Right renal pelvis (tissue), 4 donors: ENCODE data around the gene GPR143. TPM values are rescaled to one million over a fixed set of nuclear protein-coding genes. Genes with fewer than 3 reads are reported as not detected.
"Not testable (repeated sequence)": the region's sequence is repeated elsewhere in the genome, so short reads cannot be mapped to it uniquely, and the experiment has no call there.

ENCODE experiments used
- DNase-seq, 4 donors: peaks; one replicate each; pipeline ENCODE4 v3.0.0-alpha.2; 2013; ENCODE audit warnings: low read depth in 4 of 4, low spot score in 3 of 4, missing footprints in 1 of 4
- polyA plus RNA-seq, 4 donors: library from polyadenylated mRNA; unstranded; fragments of 120-200 nt; gene quantifications; one replicate each; pipeline ENCODE4 v1.2.1, GENCODE V29; 2013; ENCODE audit not compliant: insufficient read length in 4 of 4

The GPR143 gene
- polyA plus RNA-seq, result 10 to 100 TPM; 12.9 to 14.6 (median 13.4) TPM

- no peak for DNase-seq
These were observed at the start of gene GPR143 for GRCh38 chrX:9765737-9766097. Gene GPR143, minus strand, starts transcription at chrX:9765847. Its CDS starts 30 bp downstream, at chrX:9765817.

- DNase-seq, result not testable (repeated sequence)
These were observed 45.4 kb upstream of the GPR143 start for GRCh38 chrX:9811086-9811485.

- DNase-seq, result not testable (repeated sequence)
These were observed 44.2 kb upstream of the GPR143 start for GRCh38 chrX:9809876-9810275.

GRCh38 chrX:9807355-9808182 is 41.9 kb upstream of the GPR143 start:
- DNase-seq, result no peak

- DNase-seq, result no peak
These were observed 40.3 kb upstream of the GPR143 start for GRCh38 chrX:9805956-9806355.

- DNase-seq, result no peak
These were observed 38.8 kb upstream of the GPR143 start for GRCh38 chrX:9804444-9804843.

- no peak for DNase-seq
These were observed 37.1 kb upstream of the GPR143 start for GRCh38 chrX:9802737-9803136.

GRCh38 chrX:9797384-9798360 is 32.0 kb upstream of the GPR143 start:
- DNase-seq, result no peak

- no peak for DNase-seq
These were observed 28.8 kb upstream of the GPR143 start for GRCh38 chrX:9794495-9794894.

GRCh38 chrX:9790866-9791265 is 25.2 kb upstream of the GPR143 start:
- no peak for DNase-seq

- DNase-seq, result no peak
These were observed 23.9 kb upstream of the GPR143 start for GRCh38 chrX:9789555-9789954.

- DNase-seq, result no peak
These were observed 23.3 kb upstream of the GPR143 start for GRCh38 chrX:9788911-9789310.

GRCh38 chrX:9786798-9787635 is 21.4 kb upstream of the GPR143 start:
- DNase-seq, result no peak

GRCh38 chrX:9785944-9786797 is 20.5 kb upstream of the GPR143 start, which contains the start of gene SHROOM2:
Gene SHROOM2, plus strand, starts transcription at chrX:9786429. Its CDS starts 117 bp downstream, at chrX:9786546.
- DNase-seq, result no peak

- no peak for DNase-seq
These were observed 19.8 kb upstream of the GPR143 start for GRCh38 chrX:9785254-9785943.

GRCh38 chrX:9784332-9784731 is 18.7 kb upstream of the GPR143 start:
- DNase-seq, result no peak

GRCh38 chrX:9781941-9782340 is 16.3 kb upstream of the GPR143 start:
- no peak for DNase-seq

GRCh38 chrX:9775930-9776329 is 10.3 kb upstream of the GPR143 start:
- DNase-seq, result no peak

- no peak for DNase-seq
These were observed 7.3 kb upstream of the GPR143 start for GRCh38 chrX:9772943-9773342.
